ENCODE measurements around the gene GOLGA6L10.

DNA sequence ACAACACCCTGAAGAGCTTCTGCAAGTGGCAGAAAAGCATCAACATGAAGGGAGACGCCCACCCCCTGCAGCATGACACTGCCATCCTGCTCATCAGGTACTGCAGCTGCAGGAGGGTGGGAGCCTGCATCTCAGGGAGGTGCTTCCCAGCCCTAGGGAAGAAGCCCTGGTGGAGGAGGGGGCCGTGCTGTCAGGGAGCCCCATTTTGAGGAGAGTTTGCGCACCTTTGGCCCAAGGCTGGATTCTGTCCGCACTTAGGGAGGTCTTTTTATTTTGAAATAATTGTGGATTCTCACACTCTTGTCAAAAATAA is 44.5 kb downstream of the GOLGA6L10 start:
- TF ChIP-seq POLR2A (IDR thresholded peaks at IDR 0.05; ENCODE audit: low read depth, low read length) (no peak), POLR2AphosphoS5 (IDR thresholded peaks at IDR 0.05; ENCODE audit: low read depth, low read length) (no peak), TAF1 (IDR thresholded peaks at IDR 0.05; ENCODE audit: borderline replicate concordance, low read depth, low read length) (no peak)
